Mammary epithelial cell (primary cell): Measurements from ENCODE around the gene OSBP2.

Experiments used
- EZH2 ChIP-seq: IDR thresholded peaks from 2 replicates; pipeline ENCODE4 v1.6.1; 2012; ENCODE audit warnings: low read length, inconsistent platforms, borderline replicate concordance
- TF ChIP-seq, protein P1 (sequence below), 2 donors: IDR thresholded peaks in 1 of 2; conservative IDR thresholded peaks in 1 of 2; 2 replicates each; pipeline ENCODE4 v1.5.1; 2011 to 2012; ENCODE audit warnings: inconsistent platforms in 2 of 2, low read length in 2 of 2, mild to moderate bottlenecking in 2 of 2, control low read depth in 1 of 2, low read depth in 1 of 2; ENCODE audit not compliant: insufficient read depth in 1 of 2; ENCODE audit errors: extremely low read depth in 1 of 2

DNA sequence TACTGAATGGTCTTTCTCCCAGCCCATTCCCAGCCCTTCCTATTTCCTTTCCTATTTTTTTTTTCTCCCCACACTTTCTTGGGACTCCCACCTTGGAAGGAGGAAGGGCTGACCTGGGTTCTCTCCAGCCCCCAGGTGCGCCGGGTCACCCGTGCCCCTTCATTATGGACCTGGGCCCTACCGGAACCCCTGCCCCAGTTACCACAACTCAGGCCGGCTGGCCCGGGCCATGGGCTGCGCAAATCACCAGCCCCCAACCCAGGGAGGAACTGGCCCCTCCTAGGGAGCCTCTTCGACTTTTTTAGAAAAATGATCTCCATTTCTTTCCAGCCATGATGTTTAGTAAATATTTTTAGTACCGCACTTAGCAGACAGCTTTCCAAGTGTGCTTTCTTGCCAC lies 211.7 kb downstream of the OSBP2 start:
- TF ChIP-seq, protein P1, sequence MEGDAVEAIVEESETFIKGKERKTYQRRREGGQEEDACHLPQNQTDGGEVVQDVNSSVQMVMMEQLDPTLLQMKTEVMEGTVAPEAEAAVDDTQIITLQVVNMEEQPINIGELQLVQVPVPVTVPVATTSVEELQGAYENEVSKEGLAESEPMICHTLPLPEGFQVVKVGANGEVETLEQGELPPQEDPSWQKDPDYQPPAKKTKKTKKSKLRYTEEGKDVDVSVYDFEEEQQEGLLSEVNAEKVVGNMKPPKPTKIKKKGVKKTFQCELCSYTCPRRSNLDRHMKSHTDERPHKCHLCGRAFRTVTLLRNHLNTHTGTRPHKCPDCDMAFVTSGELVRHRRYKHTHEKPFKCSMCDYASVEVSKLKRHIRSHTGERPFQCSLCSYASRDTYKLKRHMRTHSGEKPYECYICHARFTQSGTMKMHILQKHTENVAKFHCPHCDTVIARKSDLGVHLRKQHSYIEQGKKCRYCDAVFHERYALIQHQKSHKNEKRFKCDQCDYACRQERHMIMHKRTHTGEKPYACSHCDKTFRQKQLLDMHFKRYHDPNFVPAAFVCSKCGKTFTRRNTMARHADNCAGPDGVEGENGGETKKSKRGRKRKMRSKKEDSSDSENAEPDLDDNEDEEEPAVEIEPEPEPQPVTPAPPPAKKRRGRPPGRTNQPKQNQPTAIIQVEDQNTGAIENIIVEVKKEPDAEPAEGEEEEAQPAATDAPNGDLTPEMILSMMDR (conservative IDR thresholded peaks at IDR 0.05 in 1 of 2, IDR thresholded peaks at IDR 0.05 in 1 of 2; ENCODE audit: extremely low read depth in 1 of 2, insufficient read depth in 1 of 2, low read depth in 1 of 2, low read length in 2 of 2): no peak
- no peak for TF ChIP-seq EZH2
